GM12878 (cell line): ENCODE measurements around the gene ABCA2. TPM values are rescaled to one million over a fixed set of nuclear protein-coding genes. Genes with fewer than 3 reads are reported as not detected.

Experiments used
- ATAC-seq: fragments of 200-7000 bp; cut with Tn5 transposase; 3 replicates; pipeline ENCODE4 v1.9.1; 2020; ENCODE audit warnings: mild to moderate bottlenecking, moderate library complexity
- BruUV-seq: library from RNA; stranded (reverse); fragments of 400-500 nt; replicated peaks from 2 replicates; lab custom pipeline; 2021; lab: Mats Ljungman, UMichigan
- CTCF ChIA-PET: fragments of 300-600 bp; sonication (Branson Sonifier 250); formaldehyde crosslinking; extraction: SDS; loops from one replicate; lab custom pipeline; 2021; ENCODE audit warnings: inconsistent platforms; lab: Yijun Ruan, JAX
- POLR2A ChIA-PET: fragments of 350-600 bp; formaldehyde crosslinking; extraction: SDS; loops from one replicate; lab custom pipeline; 2021; ENCODE audit warnings: inconsistent platforms; lab: Charles Lee
- RAD21 ChIA-PET: fragments of 300-600 bp; sonication (Branson Sonifier 250); formaldehyde crosslinking; loops from one replicate; lab custom pipeline; 2023; ENCODE audit warnings: antibody characterized with exemption; ENCODE audit not compliant: unreplicated experiment; lab: Charles Lee
- SMC1A ChIA-PET: fragments of 300-600 bp; sonication (Branson Sonifier 250); formaldehyde crosslinking; loops from one replicate; lab custom pipeline; 2023; ENCODE audit not compliant: unreplicated experiment, uncharacterized antibody; lab: Charles Lee
- DNase-seq: peaks from one replicate; pipeline ENCODE4 v3.0.0-alpha.2; 2011; ENCODE audit warnings: low read depth, low spot score
- FAIRE-seq: peaks from 3 replicates; lab custom pipeline; 2011; peaks lifted over from hg19 to GRCh38; lab: Jason Lieb, UNC
- H2AFZ ChIP-seq: 2 replicates; pipeline ENCODE4 v1.6.0; 2011; ENCODE audit warnings: low read depth, low read length, control low read depth; ENCODE audit not compliant: control insufficient read depth
- H3K27ac ChIP-seq: 2 replicates; pipeline ENCODE4 v1.5.1; 2011; ENCODE audit warnings: control low read depth; ENCODE audit not compliant: control insufficient read depth, insufficient read depth
- H3K27me3 ChIP-seq, 2 experiments: replicated peaks in 1 of 2; 2 replicates each; pipeline versions ENCODE4 v1.6.0 to v1.6.1; 2011; ENCODE audit warnings: low read length in 1 of 2; ENCODE audit not compliant: control insufficient read depth in 2 of 2, insufficient read depth in 2 of 2
- H3K36me3 ChIP-seq, 2 experiments: 2 replicates each; pipeline ENCODE4 v1.5.1; 2011; ENCODE audit warnings: low read length in 1 of 2; ENCODE audit not compliant: control insufficient read depth in 2 of 2, insufficient read depth in 2 of 2
- H3K4me1 ChIP-seq: 2 replicates; pipeline ENCODE4 v1.6.1; 2011; ENCODE audit warnings: mild to moderate bottlenecking, low read length, moderate library complexity, mixed read lengths; ENCODE audit not compliant: control insufficient read depth, insufficient read depth
- H3K4me2 ChIP-seq: 2 replicates; pipeline ENCODE4 v1.6.0; 2011; ENCODE audit warnings: control low read depth; ENCODE audit not compliant: control insufficient read depth, insufficient read depth
- H3K4me3 ChIP-seq: fragments of 200-600 bp; sonication (generic); 2 replicates; pipeline ENCODE4 v1.5.1; 2016
- H3K79me2 ChIP-seq: 2 replicates; pipeline ENCODE4 v1.6.0; 2011; ENCODE audit warnings: low read length; ENCODE audit not compliant: control insufficient read depth, insufficient read depth
- H3K9ac ChIP-seq: 2 replicates; pipeline ENCODE4 v1.8.0; 2011; ENCODE audit warnings: low read length, control low read depth, mixed read lengths; ENCODE audit not compliant: control insufficient read depth, insufficient read depth
- H3K9me3 ChIP-seq: replicated peaks from 3 replicates; pipeline ENCODE4 v1.5.1; 2011; ENCODE audit warnings: mild to moderate bottlenecking, low read length; ENCODE audit not compliant: control insufficient read depth, insufficient read depth
- H4K20me1 ChIP-seq: 2 replicates; pipeline ENCODE4 v1.6.0; 2011; ENCODE audit not compliant: control insufficient read depth, insufficient read depth
- ASH2L ChIP-seq: fragments of 300-600, 200-600 bp; sonication (generic); IDR thresholded peaks from 2 replicates; pipeline ENCODE4 v1.6.1; 2017; ENCODE audit warnings: low read depth, mild to moderate bottlenecking, borderline replicate concordance
- BACH1 ChIP-seq: fragments of 450-650 bp; IDR thresholded peaks from 2 replicates; pipeline ENCODE4 v1.6.1; 2017; ENCODE audit warnings: mild to moderate bottlenecking, borderline replicate concordance
- CBX5 ChIP-seq: sonication (generic); IDR thresholded peaks from 2 replicates; pipeline ENCODE4 v1.6.1; 2016; ENCODE audit warnings: low read depth, moderate library complexity, mild to moderate bottlenecking, inconsistent platforms
- DPF2 ChIP-seq: fragments of 450-650 bp; IDR thresholded peaks from 2 replicates; pipeline ENCODE4 v1.6.1; 2017; ENCODE audit warnings: mild to moderate bottlenecking
- GATAD2B ChIP-seq: fragments of 450-650 bp; conservative IDR thresholded peaks from 2 replicates; pipeline ENCODE4 v1.6.1; 2017; ENCODE audit warnings: low read depth, mild to moderate bottlenecking, moderate library complexity
- HDAC6 ChIP-seq: fragments of 200-600 bp; sonication (generic); IDR thresholded peaks from one replicate; pipeline ENCODE4 v1.8.0; 2017; ENCODE audit warnings: antibody characterized with exemption; ENCODE audit not compliant: unreplicated experiment
- IKZF1 ChIP-seq: fragments of 450-650 bp; conservative IDR thresholded peaks from 2 replicates; pipeline ENCODE4 v1.6.1; 2017; ENCODE audit warnings: antibody characterized with exemption, mild to moderate bottlenecking
- JUNB ChIP-seq: IDR thresholded peaks from 2 replicates; pipeline ENCODE4 v1.6.1; 2016; ENCODE audit warnings: antibody characterized with exemption, mild to moderate bottlenecking
- MTA3 ChIP-seq: IDR thresholded peaks from 2 replicates; pipeline ENCODE4 v1.6.1; 2012; ENCODE audit warnings: low read length, inconsistent platforms, borderline replicate concordance
- MXI1 ChIP-seq: fragments of 150-350 bp; IDR thresholded peaks from 2 replicates; pipeline ENCODE4 v1.6.1; 2011; ENCODE audit warnings: low read depth, mild to moderate bottlenecking, inconsistent platforms, low read length, improper control_type of control experiment
- NR2C1 ChIP-seq: fragments of 450-650 bp; IDR thresholded peaks from 2 replicates; pipeline ENCODE4 v1.6.1; 2017; ENCODE audit warnings: antibody characterized with exemption, mild to moderate bottlenecking, moderate library complexity
- PAX5 ChIP-seq: IDR thresholded peaks from 2 replicates; pipeline ENCODE4 v1.6.1; 2011; ENCODE audit warnings: low read depth, low read length, borderline replicate concordance
- POLR2AphosphoS2 ChIP-seq: IDR thresholded peaks from 2 replicates; pipeline ENCODE4 v1.6.1; 2011; ENCODE audit warnings: low read depth, mild to moderate bottlenecking, low read length, improper control_type of control experiment, moderate library complexity
- RAD51 ChIP-seq: fragments of 450-650 bp; IDR thresholded peaks from 2 replicates; pipeline ENCODE4 v1.6.1; 2016; ENCODE audit warnings: moderate library complexity, mild to moderate bottlenecking, inconsistent platforms
- RBBP5 ChIP-seq: fragments of 200-600 bp; sonication (generic); conservative IDR thresholded peaks from 2 replicates; pipeline ENCODE4 v1.6.1; 2016
- RFX5 ChIP-seq: IDR thresholded peaks from 2 replicates; pipeline ENCODE4 v1.6.1; 2011; ENCODE audit warnings: low read depth, low read length, improper control_type of control experiment
- RUNX3 ChIP-seq: IDR thresholded peaks from 2 replicates; pipeline ENCODE4 v1.6.1; 2012; ENCODE audit warnings: low read length, inconsistent platforms
- WGBS: methylation state at CpG from one replicate; pipeline ENCODE4 v1.1.6; 2016; ENCODE audit warnings: low lambda C conversion rate; ENCODE audit not compliant: insufficient replicate concordance, insufficient coverage; ENCODE audit errors: missing lambda C conversion rate; 5-methylcytosine and 5-hydroxymethylcytosine counted together
- in situ Hi-C: fragments of 300-500 bp; cut with MboI; formaldehyde crosslinking; loops from 9 replicates; pipeline ENCODE4 v1.14.3; 2018; ENCODE audit warnings: mixed read lengths
- intact Hi-C: fragments of 100-400 bp; cut with micrococcal nuclease; formaldehyde crosslinking; loops from one replicate; pipeline ENCODE4 v1.14.2; 2022; ENCODE audit not compliant: unreplicated experiment
- polyA plus RNA-seq, 11 experiments: library from polyadenylated mRNA; depleted of rRNA in 4 of 11; unstranded in 6 of 11; stranded (reverse) in 5 of 11; fragments of >200 nt; fragmentation: Nextera tagmentation in 4 of 11; fragmentation: Illumina TruSeq in 1 of 11; extraction: Ambion mirVana in 4 of 11; extraction: Trizol in 1 of 11; gene quantifications; 1 replicate in 1 of 11; 2 replicates in 10 of 11; pipeline versions ENCODE4 v1.2.1 to v1.2.3, GENCODE V29; 2011 to 2016; ENCODE audit warnings: inconsistent platforms in 2 of 11, missing spikeins in 2 of 11, low read depth in 1 of 11
- total RNA-seq, 4 experiments: library from RNA; depleted of rRNA in 3 of 4; stranded (reverse); fragments of >200 nt in 3 of 4; fragmentation: Illumina TruSeq in 1 of 4; extraction: Trizol in 1 of 4; gene quantifications; 2 replicates each; pipeline versions ENCODE4 v1.2.1 to v1.2.3, GENCODE V29; 2013 to 2021
- TF ChIP-seq, protein P1 (sequence below): fragments of 450-650 bp; IDR thresholded peaks from 2 replicates; pipeline ENCODE4 v1.6.1; 2016; ENCODE audit warnings: mild to moderate bottlenecking
- TF ChIP-seq, protein P2 (sequence below): fragments of 450-650 bp; IDR thresholded peaks from 2 replicates; pipeline ENCODE4 v1.6.1; 2014; ENCODE audit warnings: mild to moderate bottlenecking

Gene ABCA2
- total and polyA plus RNA-seq, 10 of the 15 experiments (the other 5 are each of a cell fraction or from before 2014, with no cell fraction given): 0.13 to 2.6 (median 0.71) TPM; not detected in 2

DNA sequence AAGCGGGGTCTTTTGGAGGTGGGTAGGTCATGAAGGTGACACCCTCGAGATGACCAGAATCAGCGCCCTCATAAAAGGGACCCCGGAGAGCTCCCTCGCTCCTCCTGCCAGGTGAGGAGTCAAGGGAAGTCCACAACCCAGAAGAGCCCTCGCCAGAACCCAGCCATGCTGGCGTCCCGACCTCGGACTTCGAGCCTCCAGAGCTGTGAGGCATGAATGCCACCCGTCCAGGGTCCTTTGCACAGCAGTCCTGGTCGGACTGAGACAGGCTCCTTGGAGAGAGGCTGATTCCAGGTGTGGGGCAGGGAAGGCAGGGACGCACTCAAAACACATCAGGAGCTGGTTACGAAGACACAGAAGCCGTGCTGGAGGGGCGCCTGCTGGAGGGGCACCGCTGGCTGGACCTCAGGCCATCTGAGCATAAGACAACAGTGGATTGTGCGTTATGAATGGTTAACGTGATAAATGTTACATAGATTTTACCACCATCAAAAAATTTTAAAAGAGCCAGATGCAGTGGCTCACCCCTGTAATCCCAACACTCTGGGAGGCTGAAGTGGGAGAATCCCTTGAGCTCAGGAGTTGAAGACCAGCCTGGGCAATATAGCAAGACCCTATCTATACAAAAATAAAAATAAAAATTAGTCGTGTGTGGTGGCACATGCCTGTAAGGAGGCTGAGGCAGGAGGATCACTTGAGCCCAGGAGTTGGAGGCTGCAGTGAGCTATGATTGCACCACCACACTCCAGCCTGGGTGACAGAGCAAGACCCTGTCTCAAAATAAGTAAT lies 26.0 kb downstream of the ABCA2 start (continued):
- TF ChIP-seq HDAC6: no peak
- no peak for TF ChIP-seq POLR2AphosphoS2

DNA sequence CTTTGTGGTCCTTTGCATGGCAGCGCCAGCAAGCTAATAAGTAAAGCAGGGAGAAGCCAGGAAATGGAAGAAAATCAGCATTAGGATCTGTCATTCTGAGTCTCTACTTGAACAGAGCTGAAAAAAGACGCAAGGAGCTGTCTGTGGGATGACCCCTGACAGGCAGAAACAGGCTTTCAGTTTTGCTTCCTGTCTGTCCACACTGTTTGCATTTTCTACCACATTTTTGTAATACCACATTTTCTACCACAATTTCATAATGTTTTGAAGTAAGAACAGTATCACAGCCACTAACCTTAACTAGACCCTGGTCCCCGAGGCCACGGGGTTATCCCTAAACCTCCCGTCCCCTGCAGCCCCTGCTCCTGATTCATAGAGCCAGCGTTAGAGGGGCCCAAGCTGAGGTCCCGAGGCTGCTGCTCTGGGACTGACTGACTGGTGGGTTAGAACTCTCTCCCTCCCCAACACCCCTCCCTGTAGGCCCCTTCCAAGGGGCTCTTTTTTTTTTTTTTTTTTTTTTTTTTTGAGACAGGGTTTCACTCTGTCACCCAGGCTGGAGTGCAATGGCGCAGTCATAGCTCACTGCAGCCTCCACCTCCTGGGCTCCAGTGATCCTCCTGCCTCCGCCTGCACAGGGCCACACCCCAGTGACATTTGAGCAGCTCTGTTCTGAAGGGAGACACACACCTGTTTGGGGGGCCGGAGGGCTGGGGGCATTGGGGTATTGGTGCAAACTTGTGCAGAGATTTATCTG lies 27.7 kb downstream of the ABCA2 start:
- ChIA-PET SMC1A (interaction anchor here (0.9 to 1.7 kb wide), 4 partner anchors 35 to 99 kb away, joined by 3 to 6 read pairs (median 5); no protein-coding TSS in a partner anchor), CTCF (interaction anchor here (0.9 to 2.8 kb wide), 7 partner anchors 8 to 71 kb away, joined by 3 to 17 read pairs (median 4); no protein-coding TSS in a partner anchor), RAD21 (interaction anchor here (0.6 to 3.6 kb wide), 8 partner anchors 24 to 717 kb away, joined by 3 to 16 read pairs (median 4); no protein-coding TSS in a partner anchor), POLR2A (interaction anchor here (0.6 to 1.8 kb wide), 5 partner anchors 9 to 119 kb away, joined by 3 to 5 read pairs (median 3); partner anchors contain the start of gene TRAF2)
- H3K27ac ChIP-seq: no peak overlapping the region
- intact Hi-C loops (no loop called here), in situ Hi-C loops (no loop called here)
- no peak overlapping the region for H3K9ac ChIP-seq
- H3K4me1 ChIP-seq: peaks cover 37% of the 10 kb centered on the region
- ATAC-seq (peak; percentile 87), FAIRE-seq (peak; percentile 99), DNase-seq (peak; percentile 82)
- no TSS peak for BruUV-seq
- peak overlapping the region; percentile 79 for H3K4me2 ChIP-seq
- peak overlapping the region; percentile 54 for H2AFZ ChIP-seq
- no peaks in the 10 kb centered on the region for H3K79me2 ChIP-seq
- H3K36me3 ChIP-seq: no peaks in the 10 kb centered on the region
- 1% methylated on average over 9 of the region's 10 CpGs for WGBS
- H3K27me3 ChIP-seq: peaks cover 2 to 10% of the 10 kb centered on the region in 2 experiments; a peak in 3 of 4 replicates
- no peaks in the 10 kb centered on the region for H4K20me1 ChIP-seq
- H3K9me3 ChIP-seq: peaks cover 2% of the 10 kb centered on the region; the same call in 1 of the 3 replicates
- H3K4me3 ChIP-seq: no peak overlapping the region
- TF ChIP-seq ASH2L: no peak
- TF ChIP-seq, protein P1, sequence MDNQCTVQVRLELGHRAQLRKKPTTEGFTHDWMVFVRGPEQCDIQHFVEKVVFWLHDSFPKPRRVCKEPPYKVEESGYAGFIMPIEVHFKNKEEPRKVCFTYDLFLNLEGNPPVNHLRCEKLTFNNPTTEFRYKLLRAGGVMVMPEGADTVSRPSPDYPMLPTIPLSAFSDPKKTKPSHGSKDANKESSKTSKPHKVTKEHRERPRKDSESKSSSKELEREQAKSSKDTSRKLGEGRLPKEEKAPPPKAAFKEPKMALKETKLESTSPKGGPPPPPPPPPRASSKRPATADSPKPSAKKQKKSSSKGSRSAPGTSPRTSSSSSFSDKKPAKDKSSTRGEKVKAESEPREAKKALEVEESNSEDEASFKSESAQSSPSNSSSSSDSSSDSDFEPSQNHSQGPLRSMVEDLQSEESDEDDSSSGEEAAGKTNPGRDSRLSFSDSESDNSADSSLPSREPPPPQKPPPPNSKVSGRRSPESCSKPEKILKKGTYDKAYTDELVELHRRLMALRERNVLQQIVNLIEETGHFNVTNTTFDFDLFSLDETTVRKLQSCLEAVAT: peak; percentile 88
- TF ChIP-seq PAX5: 0 out of 2 replicates have a peak, but pooled peaks have one; percentile 33
- TF ChIP-seq CBX5: no peak
- peak; percentile 62 for TF ChIP-seq NR2C1
- no peak for TF ChIP-seq RBBP5
- peak; percentile 15; the same call in 1 of the 2 replicates for TF ChIP-seq JUNB
- TF ChIP-seq IKZF1: peak; percentile 72
- peak; percentile 23; the same call in 1 of the 2 replicates for TF ChIP-seq BACH1
- TF ChIP-seq MTA3: peak; percentile 69; the same call in 1 of the 2 replicates
- TF ChIP-seq DPF2: peak; percentile 87
- TF ChIP-seq, protein P2, sequence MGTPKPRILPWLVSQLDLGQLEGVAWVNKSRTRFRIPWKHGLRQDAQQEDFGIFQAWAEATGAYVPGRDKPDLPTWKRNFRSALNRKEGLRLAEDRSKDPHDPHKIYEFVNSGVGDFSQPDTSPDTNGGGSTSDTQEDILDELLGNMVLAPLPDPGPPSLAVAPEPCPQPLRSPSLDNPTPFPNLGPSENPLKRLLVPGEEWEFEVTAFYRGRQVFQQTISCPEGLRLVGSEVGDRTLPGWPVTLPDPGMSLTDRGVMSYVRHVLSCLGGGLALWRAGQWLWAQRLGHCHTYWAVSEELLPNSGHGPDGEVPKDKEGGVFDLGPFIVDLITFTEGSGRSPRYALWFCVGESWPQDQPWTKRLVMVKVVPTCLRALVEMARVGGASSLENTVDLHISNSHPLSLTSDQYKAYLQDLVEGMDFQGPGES: no peak
- peak; percentile 9; the same call in 1 of the 2 replicates for TF ChIP-seq GATAD2B
- TF ChIP-seq RFX5: no peak
- TF ChIP-seq MXI1: no peak
- peak; percentile 37; the same call in 1 of the 2 replicates for TF ChIP-seq RAD51
- peak; percentile 96 for TF ChIP-seq RUNX3
